HepG2 (cell line): ENCODE data around the gene MTA1. TPM values are rescaled to one million over a fixed set of nuclear protein-coding genes. Genes with fewer than 3 reads are reported as not detected.

Experiments
- EZH2 ChIP-seq: conservative IDR thresholded peaks from 2 replicates; pipeline ENCODE4 v1.6.1; 2012; ENCODE audit warnings: mild to moderate bottlenecking, low read depth, low read length, moderate library complexity
- FOXO1 ChIP-seq: sonication (generic); formaldehyde crosslinking; IDR thresholded peaks from 2 replicates; pipeline ENCODE4 v1.4.0; 2020; ENCODE audit warnings: missing genetic modification reagents
- ISL2 ChIP-seq: sonication (generic); formaldehyde crosslinking; IDR thresholded peaks from 2 replicates; pipeline ENCODE4 v1.5.0; 2020; ENCODE audit warnings: missing genetic modification reagents
- KDM6A ChIP-seq: IDR thresholded peaks from 2 replicates; pipeline ENCODE4 v1.6.1; 2016; ENCODE audit warnings: low read depth
- NONO ChIP-seq, 2 experiments: fragments of 450-650 bp in 1 of 2; sonication (generic) in 1 of 2; formaldehyde crosslinking in 1 of 2; IDR thresholded peaks in 1 of 2; conservative IDR thresholded peaks in 1 of 2; 2 replicates each; pipeline versions ENCODE4 v1.6.1 to v1.8.0; 2017 to 2022; ENCODE audit warnings: mild to moderate bottlenecking in 1 of 2, missing genetic modification reagents in 1 of 2, moderate library complexity in 1 of 2
- ONECUT2 ChIP-seq: sonication (generic); formaldehyde crosslinking; IDR thresholded peaks from 2 replicates; pipeline ENCODE4 v1.4.0; 2020; ENCODE audit warnings: missing genetic modification reagents
- REL ChIP-seq: sonication (generic); formaldehyde crosslinking; conservative IDR thresholded peaks from 2 replicates; pipeline ENCODE4 v1.8.0; 2022; ENCODE audit warnings: mild to moderate bottlenecking, missing genetic modification reagents, moderate library complexity
- RELA ChIP-seq: sonication (generic); formaldehyde crosslinking; IDR thresholded peaks from 2 replicates; pipeline ENCODE4 v1.4.0; 2020; ENCODE audit warnings: missing genetic modification reagents
- SAP130 ChIP-seq: IDR thresholded peaks from 2 replicates; pipeline ENCODE4 v1.6.1; 2016; ENCODE audit warnings: low read depth
- SPEN ChIP-seq: sonication (generic); formaldehyde crosslinking; IDR thresholded peaks from 2 replicates; pipeline ENCODE4 v1.5.1; 2020; ENCODE audit warnings: low read depth, mild to moderate bottlenecking, missing genetic modification reagents
- TEAD2 ChIP-seq: sonication (generic); formaldehyde crosslinking; IDR thresholded peaks from 2 replicates; pipeline ENCODE4 v1.9.0; 2021; ENCODE audit warnings: missing genetic modification reagents
- ZFP82 ChIP-seq: sonication (generic); formaldehyde crosslinking; IDR thresholded peaks from 2 replicates; pipeline ENCODE4 v1.5.1; 2020; ENCODE audit warnings: mild to moderate bottlenecking, missing genetic modification reagents, borderline replicate concordance
- ZNF263 ChIP-seq: sonication (generic); formaldehyde crosslinking; IDR thresholded peaks from 2 replicates; pipeline ENCODE4 v1.4.0; 2020; ENCODE audit warnings: missing genetic modification reagents
- ZNF44 ChIP-seq: sonication (generic); formaldehyde crosslinking; IDR thresholded peaks from 2 replicates; pipeline ENCODE4 v1.5.1; 2020; ENCODE audit warnings: mild to moderate bottlenecking, missing genetic modification reagents
- ZNF564 ChIP-seq: sonication (generic); formaldehyde crosslinking; IDR thresholded peaks from 2 replicates; pipeline ENCODE4 v1.8.1; 2023; ENCODE audit warnings: mild to moderate bottlenecking, missing genetic modification reagents
- ZNF781 ChIP-seq: sonication (generic); formaldehyde crosslinking; IDR thresholded peaks from 2 replicates; pipeline ENCODE4 v1.5.1; 2020; ENCODE audit warnings: borderline replicate concordance, mild to moderate bottlenecking, missing genetic modification reagents; ENCODE audit errors: not compliant biosample characterization
- polyA plus RNA-seq, 8 experiments: library from polyadenylated mRNA; depleted of rRNA in 3 of 8; stranded (reverse) in 7 of 8; unstranded in 1 of 8; fragments of >200 nt; fragmentation: Illumina TruSeq in 4 of 8; extraction: Trizol in 4 of 8; gene quantifications; 2 replicates each; pipeline versions ENCODE4 v1.2.1 to v1.2.3, GENCODE V29; 2011 to 2016; ENCODE audit warnings: low read depth in 4 of 8, missing spikeins in 1 of 8, mixed read lengths in 1 of 8; ENCODE audit not compliant: insufficient read depth in 1 of 8
- total RNA-seq, 5 experiments: library from RNA; depleted of rRNA; stranded (reverse); fragments of >200 nt; fragmentation: Illumina TruSeq; extraction: Trizol; gene quantifications; 2 replicates each; pipeline ENCODE4 v1.2.3, GENCODE V29; 2016; ENCODE audit warnings: low read depth in 1 of 5
- TF ChIP-seq, protein P1 (sequence below): sonication (generic); formaldehyde crosslinking; IDR thresholded peaks from 2 replicates; pipeline ENCODE4 v1.5.1; 2020; ENCODE audit warnings: mild to moderate bottlenecking, missing genetic modification reagents, moderate library complexity
- TF ChIP-seq, protein P2 (sequence below): IDR thresholded peaks from 2 replicates; pipeline ENCODE4 v1.6.1; 2016; ENCODE audit warnings: mild to moderate bottlenecking
- TF ChIP-seq, protein P3 (sequence below): sonication (generic); formaldehyde crosslinking; IDR thresholded peaks from 2 replicates; pipeline ENCODE4 v1.5.0; 2020; ENCODE audit warnings: mild to moderate bottlenecking, missing genetic modification reagents, borderline replicate concordance

MTA1 gene
- total and polyA plus RNA-seq, 2 of the 13 experiments (the other 11 are each of a cell fraction or from before 2014, with no cell fraction given): 35.2 to 85.8 TPM

DNA sequence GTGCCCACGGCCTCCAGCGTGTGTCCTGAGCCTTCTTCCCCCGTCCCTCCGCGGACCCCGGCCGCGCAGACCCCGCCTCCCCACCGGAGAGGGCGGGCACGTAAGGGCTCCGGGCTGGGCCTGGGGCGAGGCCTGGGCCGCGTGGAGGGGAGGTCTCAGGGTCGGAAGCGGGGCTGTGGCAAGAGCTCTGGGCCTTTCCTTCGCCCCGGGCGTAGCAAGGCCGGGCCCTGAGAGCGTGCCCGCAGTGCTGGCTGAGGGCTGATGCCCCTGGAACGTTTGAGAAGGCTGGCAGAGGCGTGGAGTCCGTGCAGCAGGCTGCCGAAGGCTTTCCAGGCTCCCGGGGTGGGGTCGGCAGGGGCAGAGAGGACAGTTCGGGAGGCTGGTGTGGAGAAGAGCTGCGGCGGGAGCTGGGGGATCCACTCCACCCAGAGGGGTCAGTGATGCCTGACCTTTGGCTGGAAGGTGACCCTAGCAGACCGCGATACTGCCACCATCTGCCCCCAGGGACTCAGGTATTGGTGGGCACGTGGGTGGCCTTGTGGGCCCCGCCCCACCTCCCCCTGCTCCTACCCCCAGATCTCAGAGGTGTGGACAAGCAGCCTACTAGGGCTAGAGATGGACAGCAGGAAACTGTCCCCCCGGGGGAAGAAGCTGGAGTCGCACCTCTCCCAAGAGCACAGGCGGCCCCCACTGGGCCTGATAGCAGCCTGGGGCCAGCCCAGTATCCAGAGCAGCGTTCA lies 20.7 kb upstream of the MTA1 start (continued):
- TF ChIP-seq, protein P1, sequence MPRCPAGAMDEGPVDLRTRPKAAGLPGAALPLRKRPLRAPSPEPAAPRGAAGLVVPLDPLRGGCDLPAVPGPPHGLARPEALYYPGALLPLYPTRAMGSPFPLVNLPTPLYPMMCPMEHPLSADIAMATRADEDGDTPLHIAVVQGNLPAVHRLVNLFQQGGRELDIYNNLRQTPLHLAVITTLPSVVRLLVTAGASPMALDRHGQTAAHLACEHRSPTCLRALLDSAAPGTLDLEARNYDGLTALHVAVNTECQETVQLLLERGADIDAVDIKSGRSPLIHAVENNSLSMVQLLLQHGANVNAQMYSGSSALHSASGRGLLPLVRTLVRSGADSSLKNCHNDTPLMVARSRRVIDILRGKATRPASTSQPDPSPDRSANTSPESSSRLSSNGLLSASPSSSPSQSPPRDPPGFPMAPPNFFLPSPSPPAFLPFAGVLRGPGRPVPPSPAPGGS (CRISPR knock-in tag): peak; percentile 88; the same call in 1 of the 2 replicates
- TF ChIP-seq NONO (IDR thresholded peaks at IDR 0.05) (no peak), NONO (CRISPR knock-in tag; conservative IDR thresholded peaks at IDR 0.05) (peak; percentile 77), TEAD2 (CRISPR knock-in tag) (no peak), KDM6A (no peak), RELA (CRISPR knock-in tag) (no peak), ISL2 (0 out of 2 replicates have a peak, but pooled peaks have one; percentile 36), ONECUT2 (CRISPR knock-in tag) (no peak), SPEN (CRISPR knock-in tag) (peak; percentile 13; the same call in 1 of the 2 replicates), ZNF263 (peak; percentile 21; the same call in 1 of the 2 replicates), ZNF44 (peak; percentile 56; the same call in 1 of the 2 replicates), ZFP82 (CRISPR knock-in tag) (no peak), ZNF564 (0 out of 2 replicates have a peak, but pooled peaks have one; percentile 67), FOXO1 (CRISPR knock-in tag) (no peak; the same call in 1 of the 2 replicates), SAP130 (CRISPR knock-in tag) (no peak; the same call in 1 of the 2 replicates), ZNF781 (peak; percentile 79), REL (CRISPR knock-in tag) (peak; percentile 91), EZH2 (no peak)
- TF ChIP-seq, protein P2, sequence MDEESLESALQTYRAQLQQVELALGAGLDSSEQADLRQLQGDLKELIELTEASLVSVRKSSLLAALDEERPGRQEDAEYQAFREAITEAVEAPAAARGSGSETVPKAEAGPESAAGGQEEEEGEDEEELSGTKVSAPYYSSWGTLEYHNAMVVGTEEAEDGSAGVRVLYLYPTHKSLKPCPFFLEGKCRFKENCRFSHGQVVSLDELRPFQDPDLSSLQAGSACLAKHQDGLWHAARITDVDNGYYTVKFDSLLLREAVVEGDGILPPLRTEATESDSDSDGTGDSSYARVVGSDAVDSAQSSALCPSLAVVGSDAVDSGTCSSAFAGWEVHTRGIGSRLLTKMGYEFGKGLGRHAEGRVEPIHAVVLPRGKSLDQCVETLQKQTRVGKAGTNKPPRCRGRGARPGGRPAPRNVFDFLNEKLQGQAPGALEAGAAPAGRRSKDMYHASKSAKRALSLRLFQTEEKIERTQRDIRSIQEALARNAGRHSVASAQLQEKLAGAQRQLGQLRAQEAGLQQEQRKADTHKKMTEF (CRISPR knock-in tag): peak; percentile 76; the same call in 1 of the 2 replicates
- TF ChIP-seq, protein P3, sequence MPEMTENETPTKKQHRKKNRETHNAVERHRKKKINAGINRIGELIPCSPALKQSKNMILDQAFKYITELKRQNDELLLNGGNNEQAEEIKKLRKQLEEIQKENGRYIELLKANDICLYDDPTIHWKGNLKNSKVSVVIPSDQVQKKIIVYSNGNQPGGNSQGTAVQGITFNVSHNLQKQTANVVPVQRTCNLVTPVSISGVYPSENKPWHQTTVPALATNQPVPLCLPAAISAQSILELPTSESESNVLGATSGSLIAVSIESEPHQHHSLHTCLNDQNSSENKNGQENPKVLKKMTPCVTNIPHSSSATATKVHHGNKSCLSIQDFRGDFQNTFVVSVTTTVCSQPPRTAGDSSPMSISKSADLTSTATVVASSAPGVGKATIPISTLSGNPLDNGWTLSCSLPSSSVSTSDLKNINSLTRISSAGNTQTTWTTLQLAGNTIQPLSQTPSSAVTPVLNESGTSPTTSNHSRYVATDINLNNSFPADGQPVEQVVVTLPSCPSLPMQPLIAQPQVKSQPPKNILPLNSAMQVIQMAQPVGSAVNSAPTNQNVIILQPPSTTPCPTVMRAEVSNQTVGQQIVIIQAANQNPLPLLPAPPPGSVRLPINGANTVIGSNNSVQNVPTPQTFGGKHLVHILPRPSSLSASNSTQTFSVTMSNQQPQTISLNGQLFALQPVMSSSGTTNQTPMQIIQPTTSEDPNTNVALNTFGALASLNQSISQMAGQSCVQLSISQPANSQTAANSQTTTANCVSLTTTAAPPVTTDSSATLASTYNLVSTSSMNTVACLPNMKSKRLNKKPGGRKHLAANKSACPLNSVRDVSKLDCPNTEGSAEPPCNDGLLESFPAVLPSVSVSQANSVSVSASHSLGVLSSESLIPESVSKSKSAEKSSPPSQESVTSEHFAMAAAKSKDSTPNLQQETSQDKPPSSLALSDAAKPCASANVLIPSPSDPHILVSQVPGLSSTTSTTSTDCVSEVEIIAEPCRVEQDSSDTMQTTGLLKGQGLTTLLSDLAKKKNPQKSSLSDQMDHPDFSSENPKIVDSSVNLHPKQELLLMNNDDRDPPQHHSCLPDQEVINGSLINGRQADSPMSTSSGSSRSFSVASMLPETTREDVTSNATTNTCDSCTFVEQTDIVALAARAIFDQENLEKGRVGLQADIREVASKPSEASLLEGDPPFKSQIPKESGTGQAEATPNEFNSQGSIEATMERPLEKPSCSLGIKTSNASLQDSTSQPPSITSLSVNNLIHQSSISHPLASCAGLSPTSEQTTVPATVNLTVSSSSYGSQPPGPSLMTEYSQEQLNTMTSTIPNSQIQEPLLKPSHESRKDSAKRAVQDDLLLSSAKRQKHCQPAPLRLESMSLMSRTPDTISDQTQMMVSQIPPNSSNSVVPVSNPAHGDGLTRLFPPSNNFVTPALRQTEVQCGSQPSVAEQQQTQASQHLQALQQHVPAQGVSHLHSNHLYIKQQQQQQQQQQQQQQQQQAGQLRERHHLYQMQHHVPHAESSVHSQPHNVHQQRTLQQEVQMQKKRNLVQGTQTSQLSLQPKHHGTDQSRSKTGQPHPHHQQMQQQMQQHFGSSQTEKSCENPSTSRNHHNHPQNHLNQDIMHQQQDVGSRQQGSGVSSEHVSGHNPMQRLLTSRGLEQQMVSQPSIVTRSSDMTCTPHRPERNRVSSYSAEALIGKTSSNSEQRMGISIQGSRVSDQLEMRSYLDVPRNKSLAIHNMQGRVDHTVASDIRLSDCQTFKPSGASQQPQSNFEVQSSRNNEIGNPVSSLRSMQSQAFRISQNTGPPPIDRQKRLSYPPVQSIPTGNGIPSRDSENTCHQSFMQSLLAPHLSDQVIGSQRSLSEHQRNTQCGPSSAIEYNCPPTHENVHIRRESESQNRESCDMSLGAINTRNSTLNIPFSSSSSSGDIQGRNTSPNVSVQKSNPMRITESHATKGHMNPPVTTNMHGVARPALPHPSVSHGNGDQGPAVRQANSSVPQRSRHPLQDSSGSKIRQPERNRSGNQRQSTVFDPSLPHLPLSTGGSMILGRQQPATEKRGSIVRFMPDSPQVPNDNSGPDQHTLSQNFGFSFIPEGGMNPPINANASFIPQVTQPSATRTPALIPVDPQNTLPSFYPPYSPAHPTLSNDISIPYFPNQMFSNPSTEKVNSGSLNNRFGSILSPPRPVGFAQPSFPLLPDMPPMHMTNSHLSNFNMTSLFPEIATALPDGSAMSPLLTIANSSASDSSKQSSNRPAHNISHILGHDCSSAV (CRISPR knock-in tag): no peak
